Caco-2 (cell line): ENCODE results near the gene SNRPD3. TPM values are rescaled to one million over a fixed set of nuclear protein-coding genes. Genes with fewer than 3 reads are reported as not detected.
A peak's percentile ranks its signal among the peaks of the same experiment; 100 is the strongest.

Experiments used
- BruUV-seq: library from RNA; stranded (reverse); fragments of 400-500 nt; replicated peaks from 2 replicates; lab custom pipeline; 2021; lab: Mats Ljungman, UMichigan
- CTCF ChIA-PET: fragments of 300-600 bp; sonication (Branson Sonifier 250); formaldehyde crosslinking; loops from one replicate; lab custom pipeline; 2022; ENCODE audit warnings: antibody characterized with exemption; lab: Charles Lee
- POLR2A ChIA-PET: fragments of 300-600 bp; sonication (Branson Sonifier 250); formaldehyde crosslinking; loops from one replicate; lab custom pipeline; 2022; ENCODE audit warnings: antibody characterized with exemption; lab: Charles Lee
- DNase-seq, 2 experiments: peaks; one replicate each; pipeline versions ENCODE4 v3.0.0 to v3.0.0-alpha.2; 2020 to 2022
- H3K27me3 ChIP-seq: replicated peaks from 2 replicates; pipeline ENCODE4 v1.6.0; 2011; ENCODE audit warnings: low read length; ENCODE audit not compliant: control insufficient read depth, insufficient read depth
- H3K36me3 ChIP-seq: 2 replicates; pipeline ENCODE4 v1.5.1; 2011; ENCODE audit warnings: low read length; ENCODE audit not compliant: control insufficient read depth, insufficient read depth
- H3K4me1 ChIP-seq: fragments of 250-450 bp; sonication (Bioruptor Pico); 2 replicates; pipeline ENCODE4 v1.5.1; 2020; ENCODE audit warnings: mild to moderate bottlenecking
- H3K4me3 ChIP-seq: 2 replicates; pipeline ENCODE4 v1.5.1; 2011; ENCODE audit warnings: low read depth, mild to moderate bottlenecking, control low read depth, low read length
- H3K9me3 ChIP-seq: fragments of 250-450 bp; sonication (Bioruptor Pico); 2 replicates; pipeline ENCODE4 v1.5.1; 2020; ENCODE audit warnings: mild to moderate bottlenecking, moderate library complexity
- H3K27ac Mint-ChIP-seq: one replicate; pipeline ENCODE4 v1.8.0; 2022; ENCODE audit warnings: mixed read lengths; ENCODE audit not compliant: unreplicated experiment
- H3K27me3 Mint-ChIP-seq: one replicate; pipeline ENCODE4 v1.8.0; 2022; ENCODE audit warnings: mixed read lengths; ENCODE audit not compliant: insufficient read depth, unreplicated experiment
- H3K36me3 Mint-ChIP-seq: one replicate; pipeline ENCODE4 v1.8.0; 2022; ENCODE audit warnings: mild to moderate bottlenecking, mixed read lengths; ENCODE audit not compliant: insufficient read depth, unreplicated experiment
- H3K4me1 Mint-ChIP-seq: one replicate; pipeline ENCODE4 v1.8.0; 2022; ENCODE audit warnings: low read depth, mixed read lengths; ENCODE audit not compliant: unreplicated experiment
- H3K4me3 Mint-ChIP-seq: one replicate; pipeline ENCODE4 v1.8.0; 2022; ENCODE audit warnings: mild to moderate bottlenecking, moderate library complexity, mixed read lengths; ENCODE audit not compliant: unreplicated experiment
- H3K9me3 Mint-ChIP-seq: one replicate; pipeline ENCODE4 v1.8.0; 2022; ENCODE audit warnings: mixed read lengths; ENCODE audit not compliant: unreplicated experiment
- intact Hi-C: fragments of 100-400 bp; cut with micrococcal nuclease; formaldehyde crosslinking; loops from one replicate; pipeline ENCODE4 v1.10.0; 2022; ENCODE audit not compliant: unreplicated experiment
- total RNA-seq: library from RNA; stranded (reverse); gene quantifications from 2 replicates; pipeline ENCODE4 v1.2.3, GENCODE V29; 2022
- TF ChIP-seq, protein P1 (sequence below), 2 experiments: fragments of 200-600 bp in 1 of 2; IDR thresholded peaks; 1 replicate in 1 of 2; 2 replicates in 1 of 2; pipeline versions ENCODE4 v1.5.1 to v1.8.0; 2011 to 2022; ENCODE audit warnings: antibody characterized with exemption in 1 of 2, control low read depth in 1 of 2, inconsistent platforms in 1 of 2, low read depth in 1 of 2, low read length in 1 of 2, mild to moderate bottlenecking in 1 of 2, moderate library complexity in 1 of 2; ENCODE audit not compliant: insufficient read depth in 1 of 2, severe bottlenecking in 1 of 2, unreplicated experiment in 1 of 2

Gene SNRPD3
- total RNA-seq, 1 experiment from 2014 or later = 202 TPM

DNA sequence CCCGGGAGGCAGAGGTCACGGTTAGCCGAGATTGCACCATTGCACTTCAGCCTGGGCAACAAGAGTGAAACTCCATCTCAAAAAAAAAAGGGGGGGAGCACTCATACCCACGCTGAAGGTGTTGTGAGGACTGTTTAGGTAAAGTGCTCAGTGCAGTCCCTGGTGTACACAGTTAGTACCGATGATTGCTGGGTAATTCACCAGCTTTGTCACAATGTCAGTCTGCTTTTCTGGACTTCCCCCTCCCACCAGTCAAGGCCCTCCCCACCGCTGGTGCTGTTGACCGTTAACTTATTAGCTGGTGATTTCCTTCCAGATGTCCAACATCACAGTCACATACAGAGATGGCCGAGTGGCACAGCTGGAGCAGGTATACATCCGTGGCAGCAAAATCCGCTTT, 11.9 kb downstream of the SNRPD3 start:
- H3K27ac Mint-ChIP-seq = no peak overlapping the region
- no peak overlapping the region for H3K4me3 Mint-ChIP-seq
- no peaks in the 10 kb centered on the region for H3K9me3 Mint-ChIP-seq
- no peaks in the 10 kb centered on the region for H3K27me3 Mint-ChIP-seq
- no peaks in the 10 kb centered on the region for H3K27me3 ChIP-seq
- H3K4me3 ChIP-seq = no peak overlapping the region
- H3K9me3 ChIP-seq = no peaks in the 10 kb centered on the region
- peaks cover 7% of the 10 kb centered on the region for H3K36me3 ChIP-seq
- peaks cover 14% of the 10 kb centered on the region for H3K4me1 Mint-ChIP-seq
- ChIA-PET POLR2A (no interaction called here), CTCF (no interaction called here)
- intact Hi-C loops = no loop called here
- peaks cover 93% of the 10 kb centered on the region for H3K36me3 Mint-ChIP-seq
- no TSS peak for BruUV-seq
- no peak for DNase-seq
- H3K4me1 ChIP-seq = peaks cover 13% of the 10 kb centered on the region; the same call in 1 of the 2 replicates
- TF ChIP-seq, protein P1, sequence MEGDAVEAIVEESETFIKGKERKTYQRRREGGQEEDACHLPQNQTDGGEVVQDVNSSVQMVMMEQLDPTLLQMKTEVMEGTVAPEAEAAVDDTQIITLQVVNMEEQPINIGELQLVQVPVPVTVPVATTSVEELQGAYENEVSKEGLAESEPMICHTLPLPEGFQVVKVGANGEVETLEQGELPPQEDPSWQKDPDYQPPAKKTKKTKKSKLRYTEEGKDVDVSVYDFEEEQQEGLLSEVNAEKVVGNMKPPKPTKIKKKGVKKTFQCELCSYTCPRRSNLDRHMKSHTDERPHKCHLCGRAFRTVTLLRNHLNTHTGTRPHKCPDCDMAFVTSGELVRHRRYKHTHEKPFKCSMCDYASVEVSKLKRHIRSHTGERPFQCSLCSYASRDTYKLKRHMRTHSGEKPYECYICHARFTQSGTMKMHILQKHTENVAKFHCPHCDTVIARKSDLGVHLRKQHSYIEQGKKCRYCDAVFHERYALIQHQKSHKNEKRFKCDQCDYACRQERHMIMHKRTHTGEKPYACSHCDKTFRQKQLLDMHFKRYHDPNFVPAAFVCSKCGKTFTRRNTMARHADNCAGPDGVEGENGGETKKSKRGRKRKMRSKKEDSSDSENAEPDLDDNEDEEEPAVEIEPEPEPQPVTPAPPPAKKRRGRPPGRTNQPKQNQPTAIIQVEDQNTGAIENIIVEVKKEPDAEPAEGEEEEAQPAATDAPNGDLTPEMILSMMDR (IDR thresholded peaks at IDR 0.05; ENCODE audit: insufficient read depth in 1 of 2, low read depth in 1 of 2, low read length in 1 of 2, severe bottlenecking in 1 of 2, unreplicated experiment in 1 of 2) = no peak

GRCh38 chr22:24571266-24571665, 15.5 kb downstream of the SNRPD3 start:
- Mint-ChIP-seq H3K9me3 (no peaks in the 10 kb centered on the region), H3K27ac (no peak overlapping the region), H3K4me1 (peaks cover 22% of the 10 kb centered on the region), H3K36me3 (peaks cover 94% of the 10 kb centered on the region), H3K27me3 (no peaks in the 10 kb centered on the region), H3K4me3 (no peak overlapping the region)
- H3K4me1 ChIP-seq = peaks cover 4% of the 10 kb centered on the region; the same call in 1 of the 2 replicates
- TF ChIP-seq, protein P1 (IDR thresholded peaks at IDR 0.05; ENCODE audit: insufficient read depth in 1 of 2, low read depth in 1 of 2, low read length in 1 of 2, severe bottlenecking in 1 of 2, unreplicated experiment in 1 of 2) = no peak
- intact Hi-C loops = no loop called here
- no peaks in the 10 kb centered on the region for H3K27me3 ChIP-seq
- BruUV-seq = no TSS peak
- H3K4me3 ChIP-seq = no peak overlapping the region
- CTCF ChIA-PET = interaction anchor here (0.7 kb wide), 3 partner anchors 14 to 853 kb away, joined by 4 to 5 read pairs (median 5); no protein-coding TSS in a partner anchor
- no peak for DNase-seq
- H3K36me3 ChIP-seq = peaks cover 7% of the 10 kb centered on the region
- POLR2A ChIA-PET = interaction anchor here (0.5 kb wide), 1 partner anchor 16 kb away, joined by 5 read pairs; no protein-coding TSS in a partner anchor
- H3K9me3 ChIP-seq = no peaks in the 10 kb centered on the region

- ChIA-PET POLR2A (no interaction called here), CTCF (no interaction called here)
- Histone ChIP-seq H3K9me3 (no peaks in the 10 kb centered on the region), H3K36me3 (peaks cover 2% of the 10 kb centered on the region; the same call in 1 of the 2 replicates), H3K4me3 (no peak overlapping the region), H3K27me3 (no peaks in the 10 kb centered on the region), H3K4me1 (peaks cover 47% of the 10 kb centered on the region)
- Mint-ChIP-seq H3K9me3 (no peaks in the 10 kb centered on the region), H3K27me3 (no peaks in the 10 kb centered on the region), H3K36me3 (peaks cover 79% of the 10 kb centered on the region), H3K4me3 (no peak overlapping the region), H3K27ac (peak overlapping the region; percentile 84), H3K4me1 (peaks cover 52% of the 10 kb centered on the region)
- BruUV-seq = no TSS peak
- TF ChIP-seq, protein P1 (IDR thresholded peaks at IDR 0.05; ENCODE audit: insufficient read depth in 1 of 2, low read depth in 1 of 2, low read length in 1 of 2, severe bottlenecking in 1 of 2, unreplicated experiment in 1 of 2) = no peak
- no peak for DNase-seq
- intact Hi-C loops = no loop called here
Observed at GRCh38 chr22:24576778-24577177, 21.0 kb downstream of the SNRPD3 start.
